Uterine smooth muscle cell (primary cell): Measurements from ENCODE around the gene KRT31. TPM values are rescaled to one million over a fixed set of nuclear protein-coding genes. Genes with fewer than 3 reads are reported as not detected.

Experiments
- total RNA-seq: library from RNA; depleted of rRNA; stranded (reverse); fragments of >200 nt; gene quantifications from 2 replicates; pipeline ENCODE4 v1.2.3, GENCODE V29; 2014

Gene KRT31
- total RNA-seq: not detected in 2 replicates

GRCh38 chr17:41396996-41397660, at the start of gene KRT31:
Gene KRT31, minus strand, starts transcription at chr17:41397608. Its CDS starts 69 bp downstream, at chr17:41397539.

GRCh38 chr17:41440531-41441033, 43.2 kb upstream of the KRT31 start, which contains the start of gene KRT38:
Gene KRT38, minus strand, starts transcription at chr17:41440983. Its CDS starts 62 bp downstream, at chr17:41440921.

GRCh38 chr17:41424111-41424635, 26.8 kb upstream of the KRT31 start, which contains the start of gene KRT37:
Gene KRT37, minus strand, starts transcription at chr17:41424585. Its CDS starts 62 bp downstream, at chr17:41424523.

GRCh38 chr17:41381943-41382342, 15.5 kb downstream of the KRT31 start, which contains the start of gene KRT34:
Gene KRT34, minus strand, starts transcription at chr17:41382306. Its CDS starts 60 bp downstream, at chr17:41382246.

GRCh38 chr17:41369713-41370112, 27.7 kb downstream of the KRT31 start, which contains the start of gene KRT33B:
Gene KRT33B, minus strand, starts transcription at chr17:41369813. Its CDS starts 63 bp downstream, at chr17:41369750.

GRCh38 chr17:41350381-41350878, 47.0 kb downstream of the KRT31 start, which contains the start of gene KRT33A:
Gene KRT33A, minus strand, starts transcription at chr17:41350828. Its CDS starts 61 bp downstream, at chr17:41350767.

Other genes starting within 250 kb of the KRT31 start
- gene KRTAP4-5, start 247.8 kb downstream of the KRT31 start, total RNA-seq: not detected in 2 replicates
- gene KRTAP4-4, start 236.9 kb downstream of the KRT31 start, total RNA-seq: not detected in 2 replicates
- gene KRTAP4-3, start 229.4 kb downstream of the KRT31 start, total RNA-seq: not detected in 2 replicates
- not detected in 2 replicates for gene KRTAP4-2, start 219.4 kb downstream of the KRT31 start, total RNA-seq
- 0.11 TPM in 1 of 2 replicates, not detected in the other for gene KRTAP4-1, start 212.7 kb downstream of the KRT31 start, total RNA-seq
- not detected in 2 replicates for gene KRTAP9-1, start 207.7 kb downstream of the KRT31 start, total RNA-seq
- not detected in 2 replicates for gene KRTAP9-2, start 171.0 kb downstream of the KRT31 start, total RNA-seq
- not detected in 2 replicates for gene KRTAP9-3, start 165.2 kb downstream of the KRT31 start, total RNA-seq
- gene KRTAP9-8, start 159.6 kb downstream of the KRT31 start, total RNA-seq: not detected in 2 replicates
- gene KRTAP9-4, start 147.9 kb downstream of the KRT31 start, total RNA-seq: not detected in 2 replicates
- gene KRTAP9-9, start 142.2 kb downstream of the KRT31 start, total RNA-seq: not detected in 2 replicates
- gene KRTAP9-6, start 132.2 kb downstream of the KRT31 start, total RNA-seq: not detected in 2 replicates
- not detected in 2 replicates for gene KRTAP9-7, start 121.9 kb downstream of the KRT31 start, total RNA-seq
- gene KRTAP29-1, start 94.8 kb downstream of the KRT31 start, total RNA-seq: not detected in 2 replicates
- gene KRTAP16-1, start 88.3 kb downstream of the KRT31 start, total RNA-seq: not detected in 2 replicates
- 0.12 and 0.33 TPM in 2 replicates for gene KRTAP17-1, start 81.9 kb downstream of the KRT31 start, total RNA-seq
- gene KRT33A, start 46.8 kb downstream of the KRT31 start, total RNA-seq: not detected in 2 replicates
- 1.1 and 2.7 TPM in 2 replicates for gene KRT33B, start 27.8 kb downstream of the KRT31 start, total RNA-seq
- gene KRT34, start 15.3 kb downstream of the KRT31 start, total RNA-seq: 133 and 203 TPM in 2 replicates
- not detected in 2 replicates for gene KRT37, start 27.0 kb upstream of the KRT31 start, total RNA-seq
- under 0.01 and 0.11 TPM in 2 replicates for gene KRT38, start 43.4 kb upstream of the KRT31 start, total RNA-seq
- not detected in 2 replicates for gene KRT32, start 69.8 kb upstream of the KRT31 start, total RNA-seq
- gene KRT35, start 83.5 kb upstream of the KRT31 start, total RNA-seq: not detected in 2 replicates
- gene KRT36, start 92.3 kb upstream of the KRT31 start, total RNA-seq: 0.11 and 0.12 TPM in 2 replicates
- 0.25 and 0.55 TPM in 2 replicates for gene KRT13, start 108.0 kb upstream of the KRT31 start, total RNA-seq
- gene KRT15, start 121.3 kb upstream of the KRT31 start, total RNA-seq: 5.7 and 15.3 TPM in 2 replicates
- gene KRT19, start 130.7 kb upstream of the KRT31 start, total RNA-seq: 1,363 and 1,718 TPM in 2 replicates
- gene KRT9, start 174.5 kb upstream of the KRT31 start, total RNA-seq: not detected in 2 replicates
- not detected in 2 replicates for gene KRT14, start 189.3 kb upstream of the KRT31 start, total RNA-seq
- 0.12 and 0.22 TPM in 2 replicates for gene KRT16, start 215.2 kb upstream of the KRT31 start, total RNA-seq
- gene KRT17, start 227.0 kb upstream of the KRT31 start, total RNA-seq: 1.00 and 1.5 TPM in 2 replicates